Mucosa of gallbladder (tissue), 1 donor: ENCODE results near the gene FRMD4B. TPM values are rescaled to one million over a fixed set of nuclear protein-coding genes. Genes with fewer than 3 reads are reported as not detected.

Experiments used
- DNase-seq: peaks from one replicate; pipeline ENCODE4 v3.0.0-alpha.2; 2020; ENCODE audit warnings: low spot score
- total RNA-seq: library from RNA; stranded (reverse); gene quantifications from one replicate; pipeline ENCODE4 v1.2.1, GENCODE V29; 2021
- donor health status: DM: no; HTN: no; CAD: no.

FRMD4B gene
- total RNA-seq, 1 donor from 2014 or later: 34.1 TPM

DNA sequence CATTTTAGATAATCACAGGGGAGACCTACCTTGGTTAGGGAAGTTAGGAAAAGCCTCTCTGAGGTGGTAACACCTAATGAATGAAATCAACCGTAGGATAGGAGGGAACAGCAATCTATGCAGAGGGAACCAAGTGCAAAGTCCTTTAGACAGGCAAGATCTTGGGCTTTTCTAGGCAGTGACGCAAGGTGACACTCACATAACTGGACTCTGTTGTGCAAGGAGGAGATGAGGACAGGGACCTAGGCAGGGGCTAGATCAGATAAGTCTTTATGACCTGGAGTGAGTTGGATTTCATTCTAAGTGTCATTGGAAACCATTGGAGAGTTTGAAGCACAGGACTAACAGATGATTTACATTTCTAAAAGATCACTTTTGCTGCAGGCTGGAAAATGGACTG, 258.9 kb downstream of the FRMD4B start:
- no peak for DNase-seq

- DNase-seq: no peak
These were observed 259.7 kb downstream of the FRMD4B start for GRCh38 chr3:69126216-69126615.

- no peak for DNase-seq
These were observed 263.5 kb downstream of the FRMD4B start, which contains the start of gene LMOD3 for GRCh38 chr3:69122403-69122802. LMOD3 (minus strand) TSS chr3:69122595; CDS start chr3:69122386, 209 bp downstream.

GRCh38 chr3:69121950-69122349, 263.9 kb downstream of the FRMD4B start:
- DNase-seq: no peak

GRCh38 chr3:69121513-69121912, 264.4 kb downstream of the FRMD4B start:
- no peak for DNase-seq

DNA sequence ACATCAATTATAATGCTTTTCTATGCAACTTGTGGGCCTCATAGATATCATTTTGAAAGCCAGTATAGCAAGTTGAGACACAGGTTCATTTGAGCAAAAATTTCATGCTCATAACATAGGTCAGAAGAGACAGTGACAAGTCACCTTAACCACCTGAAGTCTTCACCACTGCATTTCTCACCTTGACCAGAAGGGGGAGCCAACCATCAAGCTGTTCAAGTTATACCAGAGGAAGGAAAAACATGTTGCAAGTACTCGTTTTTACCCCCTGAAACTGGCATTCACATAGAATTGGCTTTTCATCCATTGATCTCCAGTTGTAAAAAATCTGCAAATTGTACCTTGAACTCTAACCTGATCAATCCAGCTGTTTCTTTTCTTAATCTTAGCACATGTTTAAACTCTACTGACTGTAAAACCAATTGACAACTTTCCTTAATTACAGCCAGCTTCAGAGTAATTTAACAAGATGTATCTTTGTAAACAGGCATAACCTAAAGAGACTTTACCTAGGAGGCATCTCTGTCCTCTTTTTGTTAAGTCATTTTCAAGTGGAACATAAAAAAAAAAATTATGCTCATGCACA, 264.9 kb downstream of the FRMD4B start:
- DNase-seq: peak; percentile 72
